ENCODE results near the gene DR1. TPM values are rescaled to one million over a fixed set of nuclear protein-coding genes. Genes with fewer than 3 reads are reported as not detected.

The DR1 gene
- total RNA-seq (2022; extraction: Qiagen RNA extraction; ENCODE audit: low read depth), result 25.8 to 38.7 TPM (median 35.1 TPM) in 5 replicates

DNA sequence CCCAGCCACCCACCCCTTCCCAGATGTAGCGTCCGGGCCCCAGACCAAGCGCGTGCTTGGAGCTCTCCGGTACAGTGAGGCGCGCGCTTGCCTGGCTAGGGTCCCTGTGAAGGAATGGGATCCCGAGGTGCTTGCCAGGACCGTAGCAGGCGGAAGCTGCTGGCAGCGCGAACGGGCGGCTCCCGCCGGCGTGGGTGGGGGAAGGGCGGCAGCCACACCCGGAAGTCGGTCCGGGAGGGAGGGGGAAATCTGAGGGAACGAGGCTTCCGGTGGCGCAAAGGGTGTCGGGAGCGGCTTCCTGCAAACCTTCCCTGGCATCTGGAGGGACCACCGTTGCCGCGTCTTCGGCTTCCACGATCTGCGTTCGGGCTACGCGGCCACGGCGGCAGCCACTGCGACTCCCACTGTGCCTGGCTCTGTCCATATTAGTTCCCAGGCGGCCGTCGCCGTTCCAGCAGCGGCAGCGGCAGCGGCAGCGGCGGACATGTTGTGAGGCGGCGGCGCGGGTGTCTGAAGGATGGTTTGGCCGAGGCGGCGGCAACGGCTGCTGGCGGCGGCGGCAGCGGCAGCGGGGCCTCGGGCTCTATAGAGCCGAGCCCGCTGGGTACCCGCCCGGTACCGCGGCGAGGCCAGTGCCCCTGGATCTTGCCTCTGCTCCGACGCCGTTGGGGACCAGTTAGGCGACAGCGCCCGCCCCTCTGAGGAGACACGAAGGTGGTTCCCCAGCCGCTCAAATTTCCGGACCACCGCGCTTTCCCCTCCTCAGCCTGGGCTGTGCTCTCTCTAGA is at the start of gene DR1:
Gene DR1 (plus strand): TSS at position 275 of the 788 bp plus-strand sequence. CDS start 739 bp downstream, outside the sequence.

Other genes starting within 250 kb of the DR1 start
- gene TMED5, start 165.5 kb upstream of the DR1 start, total RNA-seq (2022; extraction: Qiagen RNA extraction; ENCODE audit: low read depth), result 14.5 to 41.3 TPM (median 37.3 TPM) in 5 replicates
- gene CCDC18, start 165.2 kb upstream of the DR1 start, total RNA-seq (2022; extraction: Qiagen RNA extraction; ENCODE audit: low read depth), result 5.0 to 8.8 TPM (median 5.4 TPM) in 5 replicates
- 7.5 to 20.5 TPM (median 18.3 TPM) in 5 replicates for gene FNBP1L, start 102.2 kb downstream of the DR1 start, total RNA-seq (2022; extraction: Qiagen RNA extraction; ENCODE audit: low read depth)

Measured in A549 treated with RU486 at 1 μM for 4 hours (cell line).